ENCODE measurements around the gene ZEB2.

ZEB2 gene

GRCh38 chr2:144493027-144493809 is 26.7 kb downstream of the ZEB2 start:
- FAIRE-seq, result no peak

GRCh38 chr2:144490857-144491256 is 29.1 kb downstream of the ZEB2 start:
- FAIRE-seq, result no peak

GRCh38 chr2:144490017-144490416 is 29.9 kb downstream of the ZEB2 start:
- FAIRE-seq, result no peak

- FAIRE-seq, result no peak
Observed at GRCh38 chr2:144489315-144489916, 30.5 kb downstream of the ZEB2 start.

- no peak for FAIRE-seq
Observed at GRCh38 chr2:144484201-144484948, 35.5 kb downstream of the ZEB2 start.

GRCh38 chr2:144481666-144482065 is 38.3 kb downstream of the ZEB2 start:
- FAIRE-seq, result no peak

- no peak for FAIRE-seq
Observed at GRCh38 chr2:144481109-144481508, 38.8 kb downstream of the ZEB2 start.

GRCh38 chr2:144480285-144480684 is 39.6 kb downstream of the ZEB2 start:
- FAIRE-seq, result no peak

GRCh38 chr2:144479659-144480058 is 40.3 kb downstream of the ZEB2 start:
- no peak for FAIRE-seq

- FAIRE-seq, result no peak
Observed at GRCh38 chr2:144479138-144479537, 40.8 kb downstream of the ZEB2 start.

- FAIRE-seq, result no peak
Observed at GRCh38 chr2:144477957-144478311, 42.0 kb downstream of the ZEB2 start.

- FAIRE-seq, result no peak
Observed at GRCh38 chr2:144477281-144477956, 42.5 kb downstream of the ZEB2 start.

GRCh38 chr2:144476682-144477081 is 43.2 kb downstream of the ZEB2 start:
- FAIRE-seq, result no peak

GRCh38 chr2:144475569-144476275 is 44.2 kb downstream of the ZEB2 start:
- no peak for FAIRE-seq

GRCh38 chr2:144475044-144475443 is 44.9 kb downstream of the ZEB2 start:
- no peak for FAIRE-seq

- no peak for FAIRE-seq
Observed at GRCh38 chr2:144474017-144474416, 45.9 kb downstream of the ZEB2 start.

- FAIRE-seq, result no peak
Observed at GRCh38 chr2:144472911-144473310, 47.0 kb downstream of the ZEB2 start.

- no peak for FAIRE-seq
Observed at GRCh38 chr2:144472046-144472412, 47.9 kb downstream of the ZEB2 start.

- FAIRE-seq, result no peak
Observed at GRCh38 chr2:144471305-144472045, 48.4 kb downstream of the ZEB2 start.

- FAIRE-seq, result no peak
Observed at GRCh38 chr2:144470816-144471215, 49.1 kb downstream of the ZEB2 start.

- no peak for FAIRE-seq
Observed at GRCh38 chr2:144470334-144470733, 49.6 kb downstream of the ZEB2 start.

GRCh38 chr2:144469798-144470197 is 50.1 kb downstream of the ZEB2 start:
- FAIRE-seq, result no peak
